T1000 (cell line): Measurements from ENCODE around the gene TMEM63A.
"Not testable (repeated sequence)": the region's sequence is repeated elsewhere in the genome, so short reads cannot be mapped to it uniquely, and the experiment has no call there.

Source experiments
- DNase-seq: peaks from one replicate; lab custom pipeline; 2025; ENCODE audit warnings: mixed read lengths; lab: John Stamatoyannopoulos, UW

TMEM63A gene

GRCh38 chr1:225881959-225882693, at the start of gene TMEM63A:
TSS of gene TMEM63A (minus strand) at chr1:225882380. CDS start at chr1:225877580, 4,800 bp downstream.
- peak; percentile 78 for DNase-seq

DNA sequence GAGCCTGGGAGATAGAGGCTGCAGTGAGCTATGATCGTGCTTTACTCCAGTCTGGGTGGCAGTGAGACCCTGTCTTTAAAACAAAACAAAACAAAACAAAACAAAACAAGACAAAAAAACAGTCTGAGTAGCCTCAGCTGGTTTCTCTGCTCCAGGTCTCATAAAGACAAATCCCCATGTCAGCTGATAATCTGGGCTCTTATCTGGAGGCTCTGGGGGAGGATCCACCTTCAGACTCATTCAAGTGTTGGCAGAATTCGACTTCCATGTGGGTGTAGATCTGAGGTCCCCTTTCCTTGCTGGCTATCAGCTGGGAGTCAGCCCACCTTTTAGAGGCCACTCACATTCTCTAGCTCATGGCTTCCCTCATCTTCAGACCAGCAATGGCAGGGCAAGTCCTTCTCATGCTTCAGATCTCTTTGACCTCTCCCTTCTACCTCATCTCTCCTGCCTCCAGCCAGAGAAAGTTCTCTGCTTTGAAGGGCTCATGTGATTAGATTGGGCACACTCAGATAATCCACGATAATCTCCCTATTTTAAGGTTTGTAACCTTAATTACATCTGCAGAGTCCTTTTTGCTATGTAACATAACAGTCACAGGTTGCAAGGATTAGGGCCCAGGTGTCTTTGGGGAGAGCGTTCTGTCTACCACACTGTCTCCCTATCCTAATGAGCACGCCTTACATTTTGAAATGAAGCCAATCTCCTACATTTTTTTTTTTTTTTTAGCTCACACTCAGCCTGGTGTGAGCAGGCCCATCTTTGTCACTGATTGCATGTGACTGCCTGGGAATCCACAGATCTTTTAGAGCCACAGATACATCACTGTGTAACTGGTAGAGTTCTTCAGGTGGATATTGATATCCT, 49.3 kb upstream of the TMEM63A start:
- DNase-seq = no peak

GRCh38 chr1:225930566-225930965, 48.4 kb upstream of the TMEM63A start:
- no peak for DNase-seq

- DNase-seq = not testable (repeated sequence)
Observed at GRCh38 chr1:225929462-225929861, 47.3 kb upstream of the TMEM63A start.

DNA sequence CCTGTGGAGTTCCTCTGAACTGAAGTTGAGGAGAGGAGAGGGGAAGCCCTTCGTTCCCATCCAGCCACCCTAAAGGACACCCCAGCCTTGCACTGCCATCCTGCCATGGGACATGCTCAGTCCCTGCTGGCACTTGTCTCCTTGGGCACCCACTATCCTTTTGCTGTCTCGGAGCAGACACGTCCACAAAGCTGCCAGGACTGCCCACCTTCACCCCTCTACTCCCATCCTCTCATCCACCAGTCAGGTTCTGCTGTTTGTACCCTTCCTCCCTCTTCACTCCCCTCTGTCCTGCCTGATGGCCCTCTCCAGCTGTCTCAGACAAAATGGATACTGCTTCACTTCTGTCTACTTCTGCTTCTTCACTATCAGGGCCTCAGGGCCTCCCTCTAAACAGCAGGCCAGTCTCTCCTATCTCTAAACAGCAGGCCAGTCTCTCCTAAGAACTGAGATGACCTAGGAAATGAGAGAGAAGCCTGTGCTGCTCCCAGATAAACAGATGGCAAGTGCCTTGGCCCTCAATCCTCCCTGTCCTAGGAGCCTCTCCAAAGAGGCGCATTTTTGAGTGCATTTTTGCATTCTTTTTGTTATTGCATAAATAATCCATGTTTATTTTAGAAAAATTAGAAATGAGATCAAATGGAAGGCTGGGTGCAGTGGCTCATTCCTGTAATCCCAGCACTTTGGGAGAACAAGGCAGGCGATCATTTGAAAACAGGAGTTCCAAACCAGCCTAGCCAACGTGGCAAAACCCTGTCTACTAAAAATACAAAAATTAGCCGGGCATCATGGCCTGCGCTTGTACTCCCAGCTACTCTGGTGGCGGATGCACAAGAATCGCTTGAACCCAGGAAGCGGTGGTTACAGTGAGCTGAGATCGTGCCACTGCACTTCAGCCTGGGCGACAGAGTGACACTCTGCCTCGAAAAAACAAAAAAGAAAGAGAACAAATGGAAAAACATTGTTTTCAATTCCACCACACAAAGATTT, 46.3 kb upstream of the TMEM63A start:
- no peak for DNase-seq

- DNase-seq = no peak
Observed at GRCh38 chr1:225926551-225927113, 44.5 kb upstream of the TMEM63A start.

GRCh38 chr1:225923692-225924555, 41.7 kb upstream of the TMEM63A start, which contains the start of gene PYCR2:
TSS of gene PYCR2 (minus strand) at chr1:225924250. CDS start at chr1:225924110, 140 bp downstream.
- DNase-seq = peak; percentile 95

GRCh38 chr1:225923381-225923691, 41.2 kb upstream of the TMEM63A start:
- DNase-seq = no peak

- DNase-seq = no peak
Observed at GRCh38 chr1:225921734-225922709, 39.8 kb upstream of the TMEM63A start.

DNA sequence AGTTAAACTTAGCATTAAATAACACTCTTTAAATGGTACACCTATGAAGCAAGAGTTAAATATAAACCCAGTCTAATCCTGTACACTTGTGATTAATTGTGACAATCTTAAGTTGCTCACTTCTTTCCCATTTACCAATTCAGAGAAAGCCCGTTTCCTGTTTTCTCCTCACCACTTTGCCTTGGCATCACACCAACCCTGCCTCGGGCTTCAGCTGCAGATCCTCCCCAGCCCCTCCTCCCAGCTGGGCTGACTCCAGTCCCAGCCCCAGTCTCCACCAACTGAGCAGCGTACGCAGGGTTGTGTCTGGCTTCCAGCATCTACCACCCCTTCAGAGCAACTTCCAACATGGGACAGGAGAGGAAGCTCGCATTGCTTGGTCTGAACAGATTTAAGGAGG, 37.7 kb upstream of the TMEM63A start:
- peak; percentile 30 for DNase-seq

DNA sequence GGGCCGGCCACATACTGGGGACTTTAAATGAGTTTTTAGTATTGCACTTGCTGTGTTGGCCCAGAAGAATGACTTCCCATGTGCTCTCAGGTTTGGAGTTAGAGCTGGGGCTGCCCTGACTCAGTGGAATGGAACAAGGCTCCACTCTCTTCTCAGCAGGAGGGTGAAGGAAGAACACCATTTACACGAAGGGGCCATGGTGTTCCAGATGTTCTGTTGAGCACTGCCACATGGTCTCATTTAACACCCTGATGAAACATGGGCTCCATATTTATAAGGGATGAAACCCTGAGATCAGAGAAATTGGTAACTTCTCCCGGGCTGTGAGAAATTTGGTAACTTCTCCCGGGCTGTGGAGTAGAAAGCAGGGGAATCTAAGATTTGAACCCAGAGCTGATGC, 36.1 kb upstream of the TMEM63A start:
- DNase-seq = no peak

- DNase-seq = no peak
Observed at GRCh38 chr1:225917536-225917935, 35.4 kb upstream of the TMEM63A start.

DNA sequence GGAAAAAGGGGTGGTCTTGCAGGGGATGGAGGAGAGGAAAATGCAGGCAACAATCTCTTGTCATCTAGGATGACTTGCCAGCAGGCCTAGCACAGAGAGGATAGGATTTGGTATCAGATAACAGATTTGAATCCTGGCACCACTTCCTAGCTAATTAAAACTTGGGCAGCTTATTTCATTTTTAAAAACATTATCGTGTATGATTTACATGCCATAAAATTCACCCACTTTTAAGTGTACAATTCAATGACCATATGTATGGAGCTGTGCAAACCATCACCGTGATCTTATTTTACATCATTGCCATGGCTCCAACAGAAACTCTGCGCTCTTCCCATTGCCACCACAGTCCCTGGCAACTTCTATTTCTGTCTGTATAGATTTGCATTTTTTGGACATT, 34.9 kb upstream of the TMEM63A start:
- DNase-seq = no peak

DNA sequence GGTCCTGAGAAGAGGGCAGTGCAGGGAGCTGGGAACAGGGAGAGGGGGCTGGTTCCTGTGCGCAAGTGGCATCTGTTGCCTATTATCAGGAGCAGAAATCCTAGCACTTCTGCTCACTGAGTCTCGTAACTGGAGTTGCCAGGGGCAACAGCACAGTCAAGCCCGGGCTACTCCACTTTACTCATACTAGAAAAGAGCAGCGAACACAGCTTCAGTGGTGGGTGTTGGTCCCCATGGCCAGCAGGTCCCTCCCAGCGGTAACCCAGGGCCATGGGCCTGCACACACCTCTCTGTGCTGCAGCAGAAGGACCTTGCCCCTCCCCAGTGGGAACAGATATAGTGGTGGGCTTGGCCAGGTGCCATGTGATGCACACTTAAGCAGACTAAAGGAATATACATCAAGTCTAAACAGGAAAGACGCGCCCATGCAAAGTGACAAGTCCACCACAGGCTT, 33.4 kb upstream of the TMEM63A start:
- no peak for DNase-seq

DNA sequence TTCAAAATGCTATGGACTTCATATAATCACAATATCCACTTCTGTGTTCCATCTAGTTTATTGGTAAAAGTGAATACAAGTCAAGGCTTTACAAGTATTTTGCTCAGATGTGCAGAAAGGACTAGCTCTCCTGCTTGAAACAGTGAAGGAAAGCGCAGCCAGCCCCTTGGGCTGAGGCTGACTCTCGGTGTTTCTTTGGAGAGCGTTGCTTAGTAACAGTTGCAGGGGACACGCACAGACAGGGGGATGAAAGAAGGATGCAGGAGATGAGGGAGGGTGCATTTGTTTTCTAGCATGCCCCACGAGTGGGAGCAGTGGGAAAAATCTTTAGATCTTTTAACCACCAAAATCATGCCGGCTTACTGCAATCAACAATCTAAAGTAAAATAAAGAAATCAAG, 32.8 kb upstream of the TMEM63A start:
- DNase-seq = no peak

DNA sequence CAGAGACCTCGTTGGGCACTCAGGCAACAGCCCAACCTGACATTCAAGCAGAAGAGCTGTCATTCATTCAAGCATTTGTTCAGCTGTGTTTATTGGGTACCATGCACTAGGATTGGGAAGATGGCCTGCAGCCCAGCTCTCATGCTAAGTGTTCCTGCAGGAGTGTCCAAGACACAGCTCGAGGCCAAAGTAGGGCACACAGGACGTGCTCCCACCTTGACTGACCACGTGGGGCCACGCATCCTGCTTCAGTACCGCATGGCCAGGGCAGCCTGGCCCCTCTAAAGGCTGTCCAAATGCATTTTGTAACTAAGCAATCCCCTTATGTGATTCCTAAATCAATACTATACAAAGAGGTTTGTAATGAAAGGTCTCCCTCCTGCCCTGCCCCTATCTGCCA, 32.2 kb upstream of the TMEM63A start:
- no peak for DNase-seq

GRCh38 chr1:225911191-225912130, 29.3 kb upstream of the TMEM63A start:
- DNase-seq = no peak

GRCh38 chr1:225909477-225909876, 27.3 kb upstream of the TMEM63A start:
- no peak for DNase-seq
